HG03378 (cell line): ENCODE results near the gene ATP7A.
"Not testable (repeated sequence)": the region's sequence is repeated elsewhere in the genome, so short reads cannot be mapped to it uniquely, and the experiment has no call there.

Experiments used
- ATAC-seq: cut with Tn5 transposase; IDR thresholded peaks from one replicate; pipeline ENCODE4 v1.9.1; 2021; ENCODE audit warnings: mild to moderate bottlenecking, moderate library complexity; ENCODE audit not compliant: unreplicated experiment

The ATP7A gene

DNA sequence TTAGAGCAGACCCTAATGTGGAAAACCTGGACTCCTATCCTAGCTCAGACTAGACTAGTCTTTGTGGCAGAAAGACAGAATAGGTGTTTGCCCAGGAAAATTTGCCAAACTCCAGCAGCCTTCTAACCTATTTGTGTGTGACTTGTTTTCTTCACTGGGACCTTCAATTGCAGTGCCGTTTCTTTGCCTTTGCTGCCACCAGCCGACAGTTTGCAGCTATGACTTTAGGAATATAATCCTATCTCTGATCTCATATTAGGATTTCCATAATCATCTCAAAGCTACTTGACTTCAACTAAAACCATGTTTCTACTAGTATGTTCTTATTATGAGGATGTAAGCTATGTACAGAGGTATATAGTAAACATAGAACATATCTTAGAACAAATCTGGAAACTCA is 119.2 kb downstream of the ATP7A start:
- ATAC-seq = no peak

GRCh38 chrX:78035061-78035460 is 124.6 kb downstream of the ATP7A start:
- no peak for ATAC-seq

DNA sequence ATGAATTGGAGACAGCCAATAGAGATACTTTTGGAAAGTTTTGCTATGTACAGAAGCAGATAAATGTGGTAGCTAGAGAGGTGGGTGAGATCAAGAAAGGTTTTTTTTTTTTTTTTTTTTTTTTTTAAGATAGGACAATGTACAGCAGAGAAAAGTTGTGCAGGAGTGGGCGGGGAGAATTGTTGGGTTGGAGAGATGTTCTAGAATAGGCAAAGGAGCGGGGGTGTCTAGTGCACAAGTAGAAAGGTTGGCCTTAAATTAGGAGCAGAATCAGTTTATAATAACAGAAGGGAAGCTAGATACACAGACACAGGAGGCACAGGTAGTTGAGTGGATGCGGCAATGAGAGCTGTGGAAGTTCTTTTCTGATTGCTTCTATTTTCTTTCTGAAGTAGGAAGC is 127.4 kb downstream of the ATP7A start:
- ATAC-seq = no peak

GRCh38 chrX:78042601-78043000 is 132.1 kb downstream of the ATP7A start:
- no peak for ATAC-seq

- no peak for ATAC-seq
Measured at GRCh38 chrX:78046362-78046761, 135.9 kb downstream of the ATP7A start.

DNA sequence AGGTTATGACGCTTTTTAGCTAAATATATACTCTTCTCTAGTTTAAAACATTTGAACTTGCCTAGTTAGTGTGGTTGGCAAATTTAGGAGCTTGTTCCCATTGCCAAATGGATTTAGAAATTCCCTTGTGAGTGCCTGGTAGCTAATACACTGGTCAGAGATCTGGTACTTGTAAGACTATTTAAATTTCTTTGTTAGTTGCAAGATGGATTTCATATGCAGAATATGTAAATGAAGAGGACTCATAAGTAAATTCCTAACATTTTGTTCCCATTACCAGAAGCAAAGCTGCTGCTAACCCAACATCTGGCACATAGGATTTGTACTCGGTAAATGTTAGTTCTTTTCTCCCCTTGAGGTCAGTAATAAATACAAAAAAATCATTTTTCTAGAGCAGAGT is 137.6 kb downstream of the ATP7A start:
- ATAC-seq = no peak

- ATAC-seq = no peak
Measured at GRCh38 chrX:78063687-78064086, 153.2 kb downstream of the ATP7A start.

DNA sequence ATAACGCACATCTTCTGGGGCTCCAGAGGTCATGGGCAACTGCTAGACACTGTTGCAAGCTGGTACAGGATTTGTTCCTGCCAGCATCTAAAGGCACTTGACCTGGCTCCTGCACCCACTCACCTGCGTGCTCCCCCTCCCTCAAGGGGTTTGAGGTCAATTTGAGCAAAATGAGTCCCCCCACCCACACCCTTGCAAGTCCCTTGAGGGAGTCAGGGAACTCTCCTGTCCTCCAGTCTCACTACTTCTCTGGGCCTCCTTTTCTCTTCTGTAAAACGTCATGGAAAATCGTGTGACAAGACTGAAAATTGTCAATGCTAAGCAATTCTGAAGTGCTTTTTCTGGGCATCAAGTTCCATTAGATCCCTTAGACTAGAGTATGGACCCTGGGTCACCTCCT is 153.7 kb downstream of the ATP7A start:
- ATAC-seq = peak; percentile 21

GRCh38 chrX:78064698-78065601 is 154.5 kb downstream of the ATP7A start:
- ATAC-seq = peak; percentile 89

DNA sequence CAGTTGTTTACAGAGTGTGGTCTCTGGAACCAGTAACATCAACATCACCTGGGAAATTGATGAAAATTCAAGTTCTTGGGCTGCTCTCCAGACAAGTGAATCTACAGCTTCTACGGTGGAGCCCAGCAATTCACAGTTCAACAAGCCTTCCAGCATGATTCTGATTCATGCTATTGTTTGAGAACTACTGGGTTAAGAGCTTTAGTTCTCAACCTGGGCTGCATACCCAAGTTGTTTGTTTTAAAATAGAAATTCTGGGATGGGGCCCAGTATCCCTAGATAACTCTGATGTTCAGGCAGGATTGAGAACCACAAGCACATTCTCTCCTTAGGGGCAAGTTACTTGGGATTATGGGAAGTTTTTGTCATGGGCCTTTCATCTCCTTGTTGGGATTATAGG is 155.6 kb downstream of the ATP7A start:
- no peak for ATAC-seq

- ATAC-seq = no peak
Measured at GRCh38 chrX:78071331-78071730, 160.8 kb downstream of the ATP7A start.

DNA sequence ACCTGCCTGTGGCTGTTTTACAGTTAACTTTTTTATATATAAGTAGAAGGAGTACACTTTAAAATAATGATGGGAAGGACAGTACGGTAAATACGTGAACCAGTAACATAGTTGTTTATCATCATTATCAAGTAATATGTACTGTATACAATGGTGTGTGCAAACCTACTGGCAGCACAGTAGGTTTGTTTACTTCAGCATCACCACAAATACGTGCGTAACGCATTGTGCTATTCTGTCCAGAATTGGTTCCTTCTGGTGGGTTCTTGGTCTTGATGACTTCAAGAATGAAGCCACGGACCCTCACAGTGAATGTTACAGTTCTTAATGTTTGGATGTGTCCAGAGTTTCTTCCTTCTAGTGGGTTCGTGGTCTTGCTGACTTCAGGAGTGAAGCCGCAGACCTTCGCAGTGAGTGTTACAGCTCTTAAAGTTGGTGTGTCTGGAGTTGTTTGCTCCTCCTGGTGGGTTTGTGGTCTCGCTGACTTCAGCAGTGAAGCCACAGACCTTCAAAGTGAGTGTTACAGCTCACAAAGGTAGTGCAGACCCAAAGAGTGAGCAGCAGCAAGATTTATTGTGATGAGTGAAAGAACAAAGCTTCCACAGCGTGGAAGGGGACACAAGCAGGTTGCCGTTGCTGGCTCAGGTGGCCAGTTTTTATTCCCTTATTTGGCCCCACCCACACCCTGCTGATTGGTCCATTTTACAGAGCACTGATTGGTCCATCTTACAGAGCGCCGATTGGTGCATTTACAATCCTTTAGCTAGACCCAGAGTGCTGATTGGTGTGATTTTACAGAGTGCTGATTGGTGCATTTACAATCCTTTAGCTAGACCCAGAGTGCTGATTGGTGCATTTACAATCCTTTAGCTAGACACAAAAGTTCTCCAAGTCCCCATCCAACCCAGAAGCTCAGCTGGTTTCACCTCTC is 162.9 kb downstream of the ATP7A start:
- not testable (repeated sequence) for ATAC-seq

GRCh38 chrX:78074088-78074487 is 163.6 kb downstream of the ATP7A start:
- no peak for ATAC-seq

DNA sequence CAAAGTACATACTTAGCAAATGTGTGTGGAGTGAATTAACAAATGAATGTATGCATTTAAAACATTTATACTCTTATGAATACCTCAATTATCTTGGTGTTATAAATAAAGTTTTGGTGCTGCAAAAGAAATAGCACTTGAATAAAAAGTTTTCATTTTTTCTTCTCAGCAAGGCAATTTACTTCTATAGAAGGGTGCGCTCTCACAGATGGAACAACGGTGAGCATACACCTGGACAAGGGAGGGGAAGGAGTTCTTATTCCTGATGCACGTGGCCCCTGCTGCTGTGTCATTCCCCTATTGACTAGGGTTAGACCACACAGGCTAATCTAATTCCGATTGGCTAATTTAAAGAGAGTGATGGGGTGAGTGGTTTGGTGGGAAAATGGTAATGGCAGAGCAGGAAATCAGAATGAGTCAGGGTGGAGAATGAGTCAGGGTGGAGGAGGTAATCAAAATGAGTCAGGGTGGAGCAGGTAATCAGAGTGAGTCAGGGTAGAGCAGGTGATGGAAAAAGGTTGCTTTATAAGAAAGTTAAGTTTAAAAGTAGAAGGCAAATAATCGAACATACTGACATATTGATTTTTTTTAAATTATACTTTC is 165.4 kb downstream of the ATP7A start:
- ATAC-seq = no peak

DNA sequence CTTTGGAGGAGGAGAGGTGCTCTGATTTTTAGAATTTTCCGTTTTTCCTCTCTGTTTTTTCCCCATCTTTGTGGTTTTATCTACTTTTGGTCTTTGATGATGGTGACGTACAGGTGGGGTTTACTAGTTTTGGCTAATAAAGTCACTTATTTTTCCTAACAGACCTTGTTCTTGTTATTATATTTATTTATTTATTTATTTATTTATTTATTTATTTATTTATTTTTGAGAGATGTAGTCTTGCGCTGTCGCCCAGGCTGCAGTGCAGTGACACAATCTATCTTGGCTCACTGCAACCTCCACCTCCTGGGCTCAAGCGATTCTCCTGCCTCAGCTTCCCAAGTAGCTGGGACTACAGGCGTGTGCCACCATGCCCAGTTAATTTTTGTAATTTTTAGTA is 170.9 kb downstream of the ATP7A start:
- ATAC-seq = not testable (repeated sequence)

DNA sequence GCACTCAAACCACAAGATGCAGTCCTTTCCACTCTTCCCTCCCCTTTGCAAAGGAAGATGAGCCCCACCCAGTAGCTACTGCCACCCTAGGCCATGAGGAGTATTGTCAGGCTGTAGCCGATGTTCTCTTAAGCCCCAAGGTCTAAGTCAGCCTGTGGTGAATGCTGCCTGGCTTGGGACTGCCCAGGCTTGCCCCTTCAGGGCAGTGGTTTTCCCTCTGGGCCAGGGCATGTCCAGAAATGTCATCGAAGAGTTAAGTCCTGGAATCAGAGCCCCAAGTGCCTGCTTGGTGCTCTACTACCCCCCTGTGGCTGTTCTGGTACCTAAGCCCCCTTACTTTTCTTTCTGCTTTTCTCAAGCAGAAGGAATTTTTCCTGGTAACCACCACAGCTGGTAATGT is 181.8 kb downstream of the ATP7A start:
- peak; percentile 85 for ATAC-seq

GRCh38 chrX:78098108-78098507 is 187.6 kb downstream of the ATP7A start:
- no peak for ATAC-seq
